AG08396 (cell line): Measurements from ENCODE around the gene ZNF716.
"Not testable (repeated sequence)": the region's sequence is repeated elsewhere in the genome, so short reads cannot be mapped to it uniquely, and the experiment has no call there.

ENCODE experiments used
- DNase-seq: peaks from one replicate; pipeline ENCODE4 v3.0.0; 2012; ENCODE audit warnings: low spot score, mixed read lengths

The ZNF716 gene

DNA sequence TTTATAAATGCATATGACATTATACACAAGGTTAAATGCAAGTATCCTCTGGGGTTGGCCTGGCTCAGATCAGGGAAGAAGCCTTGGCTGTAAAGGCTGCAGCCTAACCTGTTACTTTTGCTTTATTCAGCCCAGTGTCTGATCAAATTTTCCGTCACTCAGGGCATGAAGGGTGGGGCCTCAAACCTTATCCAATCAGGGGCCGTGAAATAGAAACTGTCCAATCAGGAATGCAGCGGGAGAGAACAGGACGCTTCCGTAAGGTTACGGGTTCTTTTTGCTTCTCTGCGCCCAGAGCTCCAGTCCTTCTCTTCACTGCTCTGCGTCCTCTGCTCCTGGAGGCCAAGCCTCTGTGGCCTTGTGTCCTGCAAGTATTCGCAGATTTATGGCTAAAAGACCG, at the start of gene ZNF716:
Gene ZNF716 (plus strand): TSS at position 274 of the 400 bp plus-strand sequence. CDS start 112 bp downstream, at position 386.
- no peak for DNase-seq

DNA sequence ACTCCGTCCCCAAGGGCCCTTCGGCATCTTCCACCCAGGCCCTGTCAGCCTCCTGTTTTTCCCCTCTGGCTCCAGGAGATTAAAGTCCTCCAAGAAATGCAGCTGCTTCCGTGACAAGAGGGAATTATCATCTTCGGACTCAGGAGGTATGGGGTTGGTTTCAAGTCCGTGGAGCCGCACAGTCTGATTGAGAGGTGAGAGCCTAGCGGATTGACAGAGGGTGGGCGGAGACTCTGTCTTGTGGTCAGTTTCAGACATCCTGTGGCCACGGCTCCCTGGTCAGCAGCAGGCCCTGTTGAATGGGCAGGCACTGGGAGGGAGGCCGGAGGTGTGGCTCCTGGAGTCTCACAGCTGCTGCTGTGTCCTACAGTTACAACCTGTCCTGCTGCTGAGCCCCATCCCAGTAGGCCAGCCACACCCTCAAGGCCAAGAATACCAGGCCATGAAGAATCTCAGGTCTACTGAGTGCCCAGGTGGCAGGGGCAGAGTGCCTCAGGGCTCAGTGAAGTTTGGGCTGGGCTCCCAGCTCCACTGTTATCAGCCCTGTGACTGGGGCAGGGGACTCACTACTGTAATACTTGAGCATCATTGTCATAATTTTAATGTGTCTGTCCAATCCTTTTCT, 49.3 kb upstream of the ZNF716 start:
- no peak for DNase-seq

DNA sequence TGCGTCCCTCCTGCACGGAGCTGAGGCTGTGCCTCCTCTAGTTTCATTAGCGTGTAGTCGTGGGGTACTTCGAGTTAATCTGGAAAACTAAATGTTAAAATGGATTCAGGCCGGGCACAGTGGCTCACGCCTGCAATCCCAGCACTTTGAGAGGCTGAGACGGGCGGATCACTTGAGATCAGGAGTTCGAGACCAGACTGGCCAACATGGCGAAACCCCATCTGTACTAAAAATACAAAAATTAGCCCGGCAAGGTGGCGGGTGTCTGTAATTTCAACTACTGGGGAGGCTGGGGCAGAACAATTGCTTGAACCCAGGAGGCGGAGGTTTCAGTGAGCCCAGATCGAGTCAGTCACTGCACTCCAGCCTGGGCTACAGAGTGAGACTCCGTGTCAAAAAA, 46.9 kb upstream of the ZNF716 start:
- not testable (repeated sequence) for DNase-seq

DNA sequence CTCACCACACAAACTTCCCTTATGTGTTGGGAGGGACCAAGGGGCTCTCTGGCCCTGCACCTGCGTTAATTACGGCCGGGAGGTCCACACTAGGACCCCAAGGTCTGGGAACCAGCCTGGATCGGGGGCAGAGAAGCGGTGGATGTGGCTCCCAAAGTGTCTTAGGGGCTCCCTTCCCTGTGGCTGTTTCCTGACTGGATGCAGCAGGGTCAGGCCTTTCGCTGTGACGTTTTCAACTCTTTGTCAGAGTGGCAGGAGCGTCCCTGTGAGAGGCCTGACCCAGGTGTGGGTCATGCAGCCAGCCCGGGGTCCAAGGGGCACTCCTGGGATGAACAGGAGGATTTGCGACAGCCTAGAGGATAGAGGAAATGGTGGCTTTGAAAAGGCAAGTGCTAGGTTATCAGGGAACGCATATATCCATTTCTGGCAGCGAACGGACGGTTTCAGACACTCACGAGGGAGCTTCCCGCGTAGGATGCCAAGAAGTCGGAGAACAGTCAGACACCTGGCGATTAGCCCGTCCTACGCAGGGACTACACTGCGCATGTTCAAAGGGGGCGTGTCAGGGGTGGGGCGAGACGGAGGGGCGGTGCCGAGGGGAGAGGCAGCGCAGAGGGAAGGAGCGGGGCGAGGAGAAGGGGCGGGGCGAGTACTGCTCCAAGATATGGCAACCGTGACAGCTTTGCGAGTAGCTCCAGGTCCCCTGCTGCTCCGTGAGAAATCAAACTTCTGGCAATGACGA, 46.2 kb upstream of the ZNF716 start:
- no peak for DNase-seq

GRCh38 chr7:57404343-57404966, 45.5 kb upstream of the ZNF716 start:
- DNase-seq: no peak

DNA sequence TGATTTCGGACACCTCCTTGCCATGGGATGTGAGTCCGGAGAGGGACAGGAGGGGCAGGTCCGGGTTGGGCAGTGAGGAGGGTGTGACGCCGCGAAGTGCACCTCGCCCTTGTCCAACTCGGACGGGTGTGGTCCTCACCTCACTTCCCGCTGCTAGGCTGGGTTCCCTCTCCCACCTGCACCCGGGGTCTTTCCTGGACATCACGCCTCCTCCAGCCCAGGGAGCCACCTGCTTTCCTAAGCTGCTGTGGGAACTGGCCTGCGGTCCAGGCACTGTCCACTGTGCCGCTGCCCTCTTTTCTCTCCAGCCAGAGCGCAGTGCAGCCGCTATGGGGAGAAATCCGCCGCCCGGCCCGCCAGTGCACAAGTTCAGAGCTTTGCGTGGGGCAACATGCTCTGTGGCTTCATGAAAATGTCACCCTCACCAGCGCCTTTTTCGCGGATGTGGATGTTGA, 45.0 kb upstream of the ZNF716 start:
- DNase-seq: no peak

- no peak for DNase-seq
Observed at GRCh38 chr7:57407125-57407524, 42.9 kb upstream of the ZNF716 start.

DNA sequence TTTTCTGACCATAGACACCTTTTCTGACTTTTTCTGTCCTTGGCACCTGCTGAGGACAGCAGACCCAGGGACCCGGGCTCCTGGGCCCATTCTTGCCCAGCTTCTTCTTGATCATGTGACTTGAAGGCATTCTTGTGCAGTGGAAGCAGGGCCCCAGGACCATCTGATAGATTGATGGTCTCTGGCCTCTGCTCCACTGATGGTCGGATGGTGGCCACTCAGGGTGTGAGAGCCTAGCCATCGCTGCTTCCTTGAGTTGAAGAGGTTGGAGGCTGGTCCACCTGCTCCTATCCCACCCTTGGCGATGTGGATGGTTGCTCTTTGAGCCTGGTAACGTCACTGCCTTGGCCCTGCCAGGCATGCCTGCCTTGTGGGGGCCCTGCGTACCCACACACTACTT, 37.8 kb upstream of the ZNF716 start:
- DNase-seq: no peak

DNA sequence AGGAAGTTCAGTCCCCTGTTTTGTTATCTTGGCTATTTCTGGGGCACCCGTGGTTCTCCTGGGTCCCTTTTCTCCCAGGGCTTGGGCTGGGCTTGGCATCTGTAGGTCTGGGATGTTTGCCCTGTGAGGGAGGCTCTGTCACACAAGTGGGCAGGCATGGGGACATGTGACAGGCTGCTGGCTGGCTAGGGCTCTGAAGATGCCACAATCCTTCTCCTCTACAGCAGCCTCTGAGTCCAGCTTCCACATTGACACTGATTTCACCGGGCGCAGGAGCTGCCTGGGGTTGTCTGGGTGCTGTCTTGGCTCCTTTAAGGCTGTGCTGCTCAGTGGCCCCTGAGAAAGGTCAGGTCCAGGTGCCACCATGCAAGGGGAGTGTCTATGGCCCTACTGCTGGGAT, 37.4 kb upstream of the ZNF716 start:
- DNase-seq: no peak

DNA sequence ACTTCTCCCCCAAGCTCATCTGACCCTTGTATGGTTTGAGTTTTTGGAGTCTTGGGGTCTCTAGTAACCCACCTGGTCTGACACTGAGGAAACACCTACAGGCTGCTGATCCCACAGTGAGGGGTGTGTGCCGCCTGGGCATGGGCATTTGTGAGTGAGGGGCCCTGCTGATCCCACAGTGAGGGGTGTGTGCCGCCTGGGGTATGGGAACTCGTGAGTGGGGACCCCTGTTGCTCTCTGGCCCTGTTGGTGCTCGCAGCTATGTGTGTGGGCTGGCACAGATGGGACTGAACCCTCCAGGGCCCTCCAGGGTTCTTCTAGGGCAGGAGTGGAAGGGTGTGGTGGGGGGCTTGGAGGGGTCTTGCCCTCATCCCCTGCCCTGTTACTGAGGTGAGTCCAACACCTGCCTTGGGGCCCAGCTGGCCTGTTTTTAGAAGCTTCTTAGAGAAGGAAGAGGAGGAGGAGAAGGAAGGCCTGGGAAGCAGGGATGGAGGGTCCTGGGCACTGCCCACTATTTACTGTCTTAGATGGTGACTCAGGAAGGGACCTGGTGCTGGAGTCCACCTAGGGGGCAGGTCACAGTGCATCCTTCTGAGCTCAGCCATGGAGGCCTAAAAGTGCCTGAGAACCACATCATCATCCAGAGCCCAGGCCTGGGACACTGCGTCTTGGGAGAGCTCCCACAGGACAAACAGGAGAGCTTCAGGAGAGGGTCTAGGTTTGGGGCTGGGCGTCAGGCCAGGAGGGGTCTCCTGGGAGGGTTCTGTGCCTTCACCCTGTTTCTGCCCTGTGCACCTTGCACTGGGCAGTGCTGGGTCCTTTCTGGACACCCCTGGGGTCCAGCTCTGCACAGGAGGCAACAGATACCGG, 36.2 kb upstream of the ZNF716 start:
- DNase-seq: no peak

- DNase-seq: no peak
Observed at GRCh38 chr7:57414415-57414814, 35.6 kb upstream of the ZNF716 start.

GRCh38 chr7:57414852-57415251, 35.1 kb upstream of the ZNF716 start:
- DNase-seq: no peak

DNA sequence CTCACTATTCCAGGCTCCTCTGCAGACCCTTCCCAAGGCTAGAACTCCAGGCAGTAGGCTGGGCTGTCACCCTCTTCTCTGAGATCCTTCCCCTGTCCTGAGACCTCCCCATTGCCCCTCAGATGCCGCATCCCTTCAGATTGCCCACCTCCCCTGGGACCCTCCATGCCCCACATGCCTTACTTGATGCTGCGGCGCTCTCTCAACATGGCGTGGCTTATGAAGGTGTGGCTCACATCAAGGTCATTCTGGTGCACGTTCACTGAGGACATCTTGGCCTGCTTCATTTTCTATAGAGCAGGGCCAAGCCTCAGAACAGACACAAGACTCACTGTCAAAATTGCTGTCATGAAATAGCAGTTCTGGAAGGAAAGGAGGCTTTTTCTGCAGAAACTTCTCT, 34.7 kb upstream of the ZNF716 start:
- DNase-seq: no peak

DNA sequence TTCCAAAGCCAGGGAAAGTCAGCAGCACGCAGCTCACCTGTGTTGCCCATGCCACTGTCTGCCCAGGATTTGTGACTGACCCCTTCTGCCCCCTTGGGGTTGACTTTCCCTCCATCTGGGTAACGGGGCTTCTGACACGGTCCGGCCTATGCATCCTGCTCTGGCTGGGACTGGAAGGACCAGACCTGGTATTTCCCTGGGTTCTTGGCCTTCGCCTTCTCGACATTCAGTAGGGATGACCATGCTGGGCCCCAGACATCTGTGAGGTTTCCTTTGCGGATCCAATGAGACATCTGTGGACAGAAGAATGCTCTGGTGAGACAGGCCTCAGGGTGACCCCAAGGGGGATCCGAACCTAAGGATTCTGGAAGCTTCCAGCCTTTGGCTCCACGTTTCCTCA, 34.2 kb upstream of the ZNF716 start:
- no peak for DNase-seq

DNA sequence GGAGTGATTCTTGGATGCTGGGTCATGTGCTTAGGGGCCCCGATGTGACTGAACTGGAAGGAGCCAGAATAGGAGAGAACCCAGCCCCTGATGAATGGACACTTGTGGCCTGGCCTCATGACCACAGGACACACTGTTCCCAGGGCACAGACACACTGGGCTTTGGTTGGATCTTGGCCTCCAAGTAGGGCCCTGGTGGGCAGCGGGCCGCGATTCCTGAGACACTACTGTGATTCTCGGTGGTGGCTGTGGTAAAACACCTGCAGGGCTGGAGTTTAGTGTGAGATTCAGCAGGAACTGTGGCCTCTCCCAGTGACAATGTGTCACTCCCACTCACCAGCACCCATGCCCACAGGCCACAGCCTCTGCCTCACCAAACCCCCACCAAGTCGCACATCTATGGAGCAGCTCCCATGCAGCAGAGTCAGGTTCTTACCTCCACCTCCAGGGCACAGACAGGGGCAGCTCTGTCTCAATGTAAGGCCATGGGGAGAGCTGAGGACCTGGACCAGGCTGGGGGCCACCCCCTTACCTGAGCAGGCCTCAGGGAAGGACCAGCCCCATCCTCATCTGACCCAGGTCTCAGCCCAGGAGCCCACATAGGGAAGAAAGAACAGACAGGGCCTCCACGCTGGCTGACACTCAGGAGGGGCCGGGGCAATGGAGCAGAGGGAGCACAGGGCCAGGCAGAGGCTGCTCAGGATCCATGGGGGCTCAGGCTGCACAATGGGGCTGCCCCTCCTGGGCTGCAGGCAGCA, 33.2 kb upstream of the ZNF716 start:
- no peak for DNase-seq

GRCh38 chr7:57417736-57418135, 32.2 kb upstream of the ZNF716 start:
- DNase-seq: no peak

DNA sequence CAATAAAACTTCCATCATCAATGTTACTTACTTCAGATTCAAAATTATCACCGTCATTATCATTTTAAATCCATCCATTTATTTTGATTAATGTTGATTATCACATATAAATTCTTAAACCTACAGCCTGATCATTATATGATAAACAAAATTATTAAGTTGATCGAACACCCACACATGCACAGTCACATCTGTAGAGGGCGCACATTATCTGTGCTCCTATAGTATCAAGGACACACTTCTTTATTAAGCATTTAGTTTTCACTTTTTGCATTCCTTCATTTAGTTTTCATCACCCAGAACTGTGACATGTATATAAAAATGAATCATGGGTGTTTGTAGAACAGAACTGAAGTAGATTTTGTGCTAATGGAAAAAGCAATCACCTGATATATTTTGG, 26.2 kb upstream of the ZNF716 start:
- DNase-seq: no peak

DNA sequence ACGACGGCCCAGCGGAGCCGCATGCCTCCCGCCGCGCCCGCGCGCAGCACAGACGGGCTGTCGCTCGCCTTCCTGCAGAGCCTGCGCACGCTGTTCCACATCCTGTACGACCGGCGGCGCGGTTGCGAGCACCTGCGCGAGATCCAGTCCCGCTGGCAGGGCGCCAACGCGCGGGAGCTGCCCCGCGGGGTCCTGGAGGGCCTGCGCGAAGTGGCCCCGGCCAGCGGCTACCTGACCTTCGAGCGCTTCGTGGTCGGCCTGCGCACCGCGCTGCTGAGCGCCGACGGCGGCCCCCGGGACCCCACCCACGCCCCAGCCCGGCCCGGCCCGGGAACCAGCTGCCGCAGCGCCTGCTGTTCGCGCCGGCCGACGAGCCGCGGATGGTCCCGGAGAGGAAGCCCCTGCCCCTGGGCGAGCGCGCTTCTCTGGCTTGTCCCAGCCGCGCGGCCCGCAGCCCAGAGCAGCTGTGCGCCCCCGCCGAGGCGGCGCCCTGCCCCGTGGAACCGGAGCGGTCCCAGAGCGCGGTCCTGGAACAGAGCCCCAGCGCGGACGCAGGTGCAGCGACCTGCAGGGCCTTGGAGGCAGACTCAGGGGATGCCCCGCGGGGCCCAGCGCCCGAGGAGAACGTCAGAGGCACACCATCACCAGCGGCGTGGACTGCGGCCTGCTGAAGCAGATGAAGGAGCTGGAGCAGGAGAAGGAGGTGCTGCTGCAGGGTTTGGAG, 25.3 kb upstream of the ZNF716 start:
- no peak for DNase-seq

- DNase-seq: no peak
Observed at GRCh38 chr7:57425239-57425944, 24.6 kb upstream of the ZNF716 start.

DNA sequence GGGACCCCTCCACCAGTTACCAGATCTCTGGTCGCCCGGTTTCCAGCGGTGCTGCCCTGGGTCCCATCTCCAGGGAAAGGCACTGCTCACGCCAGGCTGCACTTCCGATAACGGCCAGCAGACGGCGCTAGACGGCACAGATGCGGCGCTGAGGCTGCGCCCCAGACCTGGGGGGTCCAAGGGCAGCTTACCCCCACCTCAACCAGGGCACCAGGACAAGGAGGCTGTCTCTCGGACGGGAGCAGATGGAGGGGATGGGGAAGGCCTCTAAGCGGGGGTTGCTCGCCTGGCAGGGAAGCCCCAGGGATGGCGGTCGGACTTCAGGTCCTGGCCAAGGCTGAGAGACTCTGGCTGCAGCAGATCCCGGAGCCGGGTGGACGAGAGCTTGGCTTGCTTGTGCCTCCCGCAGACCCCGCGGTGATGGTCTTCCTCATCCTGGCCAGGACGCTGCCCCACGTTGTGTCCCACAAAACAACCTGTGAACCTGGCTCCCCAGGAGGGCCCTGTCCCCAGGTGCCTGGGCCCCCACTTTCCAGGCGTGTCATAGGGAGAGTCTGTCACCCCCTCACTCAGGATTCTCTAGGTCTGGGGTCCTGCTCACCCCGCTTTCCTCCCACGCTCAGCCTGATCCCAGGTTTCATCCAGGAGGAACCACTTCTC, 23.9 kb upstream of the ZNF716 start:
- DNase-seq: no peak
